ENCODE data around the gene AATK.

- TF ChIP-seq YY1 (IDR thresholded peaks at IDR 0.05; ENCODE audit: insufficient read depth, insufficient read length) = no peak
- TF ChIP-seq ZNF274 (IDR thresholded peaks at IDR 0.05; ENCODE audit: low read depth, low read length) = no peak
Measured at GRCh38 chr17:81126281-81127132, 39.5 kb downstream of the AATK start.

Data from NT2/D1 (cell line).